ENCODE measurements around the gene SAMD4A.

The SAMD4A gene

GRCh38 chr14:54562334-54562733 is 4.6 kb upstream of the SAMD4A start:
- TF ChIP-seq, protein P1, sequence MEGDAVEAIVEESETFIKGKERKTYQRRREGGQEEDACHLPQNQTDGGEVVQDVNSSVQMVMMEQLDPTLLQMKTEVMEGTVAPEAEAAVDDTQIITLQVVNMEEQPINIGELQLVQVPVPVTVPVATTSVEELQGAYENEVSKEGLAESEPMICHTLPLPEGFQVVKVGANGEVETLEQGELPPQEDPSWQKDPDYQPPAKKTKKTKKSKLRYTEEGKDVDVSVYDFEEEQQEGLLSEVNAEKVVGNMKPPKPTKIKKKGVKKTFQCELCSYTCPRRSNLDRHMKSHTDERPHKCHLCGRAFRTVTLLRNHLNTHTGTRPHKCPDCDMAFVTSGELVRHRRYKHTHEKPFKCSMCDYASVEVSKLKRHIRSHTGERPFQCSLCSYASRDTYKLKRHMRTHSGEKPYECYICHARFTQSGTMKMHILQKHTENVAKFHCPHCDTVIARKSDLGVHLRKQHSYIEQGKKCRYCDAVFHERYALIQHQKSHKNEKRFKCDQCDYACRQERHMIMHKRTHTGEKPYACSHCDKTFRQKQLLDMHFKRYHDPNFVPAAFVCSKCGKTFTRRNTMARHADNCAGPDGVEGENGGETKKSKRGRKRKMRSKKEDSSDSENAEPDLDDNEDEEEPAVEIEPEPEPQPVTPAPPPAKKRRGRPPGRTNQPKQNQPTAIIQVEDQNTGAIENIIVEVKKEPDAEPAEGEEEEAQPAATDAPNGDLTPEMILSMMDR (IDR thresholded peaks at IDR 0.05; ENCODE audit: low read depth, low read length), result no peak
- Histone ChIP-seq H3K4me3 (ENCODE audit: low read depth, low read length) (no peak overlapping the region), H3K9me3 (no peaks in the 10 kb centered on the region), H3K36me3 (no peaks in the 10 kb centered on the region), H3K4me1 (peaks cover 2% of the 10 kb centered on the region; the same call in 1 of the 2 replicates), H3K27me3 (peaks cover 30% of the 10 kb centered on the region)
- DNase-seq, result no peak

- Histone ChIP-seq H3K4me1 (peaks cover 2% of the 10 kb centered on the region; the same call in 1 of the 2 replicates), H3K27me3 (peaks cover 40% of the 10 kb centered on the region), H3K4me3 (ENCODE audit: low read depth, low read length) (peak overlapping the region; percentile 64), H3K36me3 (no peaks in the 10 kb centered on the region), H3K9me3 (no peaks in the 10 kb centered on the region)
- DNase-seq, result no peak
- TF ChIP-seq, protein P1 (IDR thresholded peaks at IDR 0.05; ENCODE audit: low read depth, low read length), result peak; percentile 70
These were observed 2.7 kb upstream of the SAMD4A start for GRCh38 chr14:54564071-54564867.

- no peaks in the 10 kb centered on the region for H3K9me3 ChIP-seq
- peaks cover 2% of the 10 kb centered on the region; the same call in 1 of the 2 replicates for H3K4me1 ChIP-seq
- peak; percentile 47 for DNase-seq
- H3K27me3 ChIP-seq, result peaks cover 41% of the 10 kb centered on the region
- peak overlapping the region; percentile 64 for H3K4me3 ChIP-seq (ENCODE audit: low read depth, low read length)
- no peaks in the 10 kb centered on the region for H3K36me3 ChIP-seq
- TF ChIP-seq, protein P1 (IDR thresholded peaks at IDR 0.05; ENCODE audit: low read depth, low read length), result no peak; the same call in 1 of the 2 replicates
These were observed 1.8 kb upstream of the SAMD4A start for GRCh38 chr14:54564868-54565784.

GRCh38 chr14:54565785-54566409 is 1.0 kb upstream of the SAMD4A start:
- no peaks in the 10 kb centered on the region for H3K36me3 ChIP-seq
- DNase-seq, result peak; percentile 67
- H3K9me3 ChIP-seq, result no peaks in the 10 kb centered on the region
- TF ChIP-seq, protein P1 (IDR thresholded peaks at IDR 0.05; ENCODE audit: low read depth, low read length), result no peak
- H3K27me3 ChIP-seq, result peaks cover 41% of the 10 kb centered on the region
- H3K4me1 ChIP-seq, result peaks cover 2% of the 10 kb centered on the region; the same call in 1 of the 2 replicates
- peak overlapping the region; percentile 64 for H3K4me3 ChIP-seq (ENCODE audit: low read depth, low read length)

DNA sequence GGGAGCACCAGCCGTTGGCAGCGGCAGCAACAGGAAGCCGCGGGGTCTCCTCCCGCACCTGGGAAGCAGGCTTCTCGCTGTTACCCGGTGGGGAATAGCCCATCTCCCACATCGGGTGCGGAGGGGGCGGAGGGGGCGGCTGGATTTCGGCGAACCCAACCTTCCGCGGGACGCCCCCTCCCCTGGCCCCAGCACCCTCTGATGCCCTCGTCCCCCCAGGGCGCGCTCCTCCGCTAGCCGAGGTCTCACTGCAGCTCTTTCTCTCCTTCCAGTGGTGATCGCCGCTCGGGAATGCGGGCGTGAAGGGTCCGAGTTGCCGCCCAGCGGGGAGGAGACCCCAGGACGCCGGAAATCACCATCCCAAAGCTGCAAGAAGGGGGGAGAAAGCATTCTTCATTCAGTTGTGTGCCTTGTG is 303 bp downstream of the SAMD4A start:
- peaks cover 41% of the 10 kb centered on the region for H3K27me3 ChIP-seq
- TF ChIP-seq, protein P1 (IDR thresholded peaks at IDR 0.05; ENCODE audit: low read depth, low read length), result no peak
- H3K36me3 ChIP-seq, result no peaks in the 10 kb centered on the region
- peaks cover 2% of the 10 kb centered on the region; the same call in 1 of the 2 replicates for H3K4me1 ChIP-seq
- H3K9me3 ChIP-seq, result no peaks in the 10 kb centered on the region
- peak overlapping the region; percentile 63 for H3K4me3 ChIP-seq (ENCODE audit: low read depth, low read length)
- DNase-seq, result peak; percentile 16
